Liver (tissue), 9 donors: ENCODE data around the gene PDE4D. TPM values are rescaled to one million over a fixed set of nuclear protein-coding genes. Genes with fewer than 3 reads are reported as not detected.

Experiments
- DNase-seq: peaks from one replicate; pipeline ENCODE4 v3.0.0-alpha.2; 2017; ENCODE audit warnings: low spot score
- H3K27ac ChIP-seq, 2 donors: one replicate each; pipeline ENCODE4 v1.7.0; 2013; ENCODE audit warnings: inconsistent platforms in 2 of 2, low read length in 2 of 2, control low read depth in 1 of 2, low read depth in 1 of 2, mild to moderate bottlenecking in 1 of 2
- H3K27me3 ChIP-seq, 4 donors: one replicate each; pipeline versions ENCODE4 v1.6.1 to v1.7.0; 2013; ENCODE audit warnings: low read length in 3 of 4, inconsistent platforms in 1 of 4, mild to moderate bottlenecking in 1 of 4, moderate library complexity in 1 of 4; ENCODE audit not compliant: control insufficient read depth in 4 of 4, insufficient read depth in 4 of 4
- H3K36me3 ChIP-seq, 4 donors: one replicate each; pipeline versions ENCODE4 v1.6.1 to v1.7.0; 2013; ENCODE audit warnings: low read length in 3 of 4, mild to moderate bottlenecking in 3 of 4, low read depth in 1 of 4, moderate library complexity in 1 of 4; ENCODE audit not compliant: control insufficient read depth in 4 of 4, insufficient read depth in 3 of 4
- H3K4me1 ChIP-seq, 4 donors: one replicate each; pipeline versions ENCODE4 v1.6.1 to v1.7.0; 2013; ENCODE audit warnings: low read length in 3 of 4, mild to moderate bottlenecking in 3 of 4, moderate library complexity in 1 of 4; ENCODE audit not compliant: control insufficient read depth in 4 of 4, insufficient read depth in 4 of 4
- H3K4me3 ChIP-seq, 3 donors: one replicate each; pipeline versions ENCODE4 v1.6.1 to v1.7.0; 2013; ENCODE audit warnings: low read length in 3 of 3, control low read depth in 1 of 3, low read depth in 1 of 3, mild to moderate bottlenecking in 1 of 3
- H3K9ac ChIP-seq, 2 donors: one replicate each; pipeline ENCODE4 v1.7.0; 2013; ENCODE audit warnings: low read length in 2 of 2, mild to moderate bottlenecking in 2 of 2, moderate library complexity in 2 of 2, control low read depth in 1 of 2, low read depth in 1 of 2
- H3K9me3 ChIP-seq, 4 donors: one replicate each; pipeline versions ENCODE4 v1.6.1 to v1.7.0; 2013; ENCODE audit warnings: low read length in 3 of 4; ENCODE audit not compliant: control insufficient read depth in 4 of 4
- FOXA1 ChIP-seq: IDR thresholded peaks from 2 replicates; pipeline ENCODE4 v1.6.1; 2016; ENCODE audit warnings: antibody characterized with exemption
- GABPA ChIP-seq, 2 donors: IDR thresholded peaks in 1 of 2; conservative IDR thresholded peaks in 1 of 2; 2 replicates each; pipeline ENCODE4 v1.6.1; 2016; ENCODE audit warnings: antibody characterized with exemption in 2 of 2, mild to moderate bottlenecking in 1 of 2, moderate library complexity in 1 of 2
- HNF4A ChIP-seq, 2 donors: conservative IDR thresholded peaks; 2 replicates each; pipeline ENCODE4 v1.6.1; 2016; ENCODE audit warnings: antibody characterized with exemption in 2 of 2, mild to moderate bottlenecking in 2 of 2
- JUND ChIP-seq, 2 donors: IDR thresholded peaks; 2 replicates each; pipeline ENCODE4 v1.6.1; 2016; ENCODE audit warnings: antibody characterized with exemption in 2 of 2
- NR2F2 ChIP-seq: IDR thresholded peaks from 2 replicates; pipeline ENCODE4 v1.6.1; 2016; ENCODE audit warnings: antibody characterized with exemption
- RAD21 ChIP-seq, 2 donors: IDR thresholded peaks; 2 replicates each; pipeline ENCODE4 v1.6.1; 2016; ENCODE audit warnings: antibody characterized with exemption in 2 of 2, mild to moderate bottlenecking in 2 of 2
- SP1 ChIP-seq: IDR thresholded peaks from 2 replicates; pipeline ENCODE4 v1.6.1; 2018; ENCODE audit warnings: antibody characterized with exemption, mild to moderate bottlenecking
- YY1 ChIP-seq: IDR thresholded peaks from 2 replicates; pipeline ENCODE4 v1.6.1; 2016; ENCODE audit warnings: antibody characterized with exemption, mild to moderate bottlenecking
- WGBS: extraction: QIAGEN DNeasy Blood & Tissue Kit; methylation state at CpG from one replicate; pipeline ENCODE4 v1.1.7; 2013; 5-methylcytosine and 5-hydroxymethylcytosine counted together
- polyA plus RNA-seq, 2 donors: library from polyadenylated mRNA; stranded (reverse) in 1 of 2; unstranded in 1 of 2; fragments of 200-250 nt in 1 of 2; fragments of >200 nt in 1 of 2; fragmentation: Nextera tagmentation in 1 of 2; extraction: Ambion mirVana in 1 of 2; gene quantifications; one replicate each; pipeline versions ENCODE4 v1.2.1 to v1.2.3, GENCODE V29; 2013 to 2015
- total RNA-seq, 2 donors: library from RNA; depleted of rRNA; stranded (reverse); fragments of >200 nt; gene quantifications; one replicate each; pipeline ENCODE4 v1.2.3, GENCODE V29; 2014
- TF ChIP-seq, protein P1 (sequence below): fragments of 150-350 bp; IDR thresholded peaks from 2 replicates; pipeline ENCODE4 v1.5.1; 2017; ENCODE audit warnings: improper control_type of control experiment, low read depth, low read length; ENCODE audit not compliant: missing input control
- TF ChIP-seq, protein P2 (sequence below): IDR thresholded peaks from 2 replicates; pipeline ENCODE4 v1.6.1; 2016; ENCODE audit warnings: antibody characterized with exemption, mild to moderate bottlenecking
- TF ChIP-seq, protein P3 (sequence below): IDR thresholded peaks from 2 replicates; pipeline ENCODE4 v1.6.1; 2016; ENCODE audit warnings: antibody characterized with exemption
- TF ChIP-seq, protein P4 (sequence below): IDR thresholded peaks from 2 replicates; pipeline ENCODE4 v1.6.1; 2016; ENCODE audit warnings: antibody characterized with exemption
- donor health status: healthy.
- donor health status: healthy.
- donor health status: healthy.
- donor health status: healthy.
- donor health status: healthy.

Gene PDE4D
- total and polyA plus RNA-seq, 4 donors, result 0.67 to 11.9 (median 6.5) TPM

DNA sequence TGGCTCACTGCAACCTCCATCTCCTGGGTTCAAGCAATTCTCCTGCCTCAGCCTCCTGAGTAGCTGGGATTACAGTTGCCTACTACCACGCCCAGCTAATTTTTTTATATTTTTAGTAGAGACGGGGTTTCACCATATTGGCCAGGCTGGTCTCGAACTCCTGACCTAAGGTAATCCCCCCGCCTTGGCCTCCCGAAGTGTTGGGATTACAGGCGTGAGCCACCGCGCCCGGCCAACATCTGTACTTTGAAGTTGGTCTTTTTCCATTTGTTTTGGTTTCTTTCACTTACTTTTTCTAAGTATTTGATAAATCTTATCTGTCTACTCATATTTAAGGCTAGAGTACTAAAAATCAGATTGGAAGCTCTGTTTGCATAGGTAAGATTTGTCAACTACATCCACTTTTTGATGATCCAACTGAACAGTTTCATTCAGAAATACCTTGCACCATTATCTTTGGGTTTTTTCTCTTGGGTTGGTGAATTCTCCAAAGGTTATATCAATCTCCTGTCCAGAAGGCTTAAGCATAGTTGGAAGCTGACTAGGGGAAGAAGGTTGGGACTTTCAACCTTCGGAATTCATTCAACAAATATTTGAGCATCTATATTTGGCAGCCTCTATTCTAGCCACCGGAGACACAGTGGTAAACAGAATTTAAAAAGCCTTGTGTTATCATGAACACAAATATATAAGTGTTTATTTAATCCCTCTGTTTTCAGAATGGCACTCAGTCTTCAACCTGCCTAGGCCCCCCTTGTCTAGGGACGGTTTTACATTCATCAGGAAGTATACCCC is 821.6 kb downstream of the PDE4D start:
- Histone ChIP-seq H3K4me1 (no peaks in the 10 kb centered on the region), H3K27ac (no peak overlapping the region), H3K4me3 (no peak overlapping the region), H3K27me3 (no peaks in the 10 kb centered on the region), H3K36me3 (no peaks in the 10 kb centered on the region), H3K9ac (no peak overlapping the region), H3K9me3 (no peaks in the 10 kb centered on the region)
- TF ChIP-seq, protein P1, sequence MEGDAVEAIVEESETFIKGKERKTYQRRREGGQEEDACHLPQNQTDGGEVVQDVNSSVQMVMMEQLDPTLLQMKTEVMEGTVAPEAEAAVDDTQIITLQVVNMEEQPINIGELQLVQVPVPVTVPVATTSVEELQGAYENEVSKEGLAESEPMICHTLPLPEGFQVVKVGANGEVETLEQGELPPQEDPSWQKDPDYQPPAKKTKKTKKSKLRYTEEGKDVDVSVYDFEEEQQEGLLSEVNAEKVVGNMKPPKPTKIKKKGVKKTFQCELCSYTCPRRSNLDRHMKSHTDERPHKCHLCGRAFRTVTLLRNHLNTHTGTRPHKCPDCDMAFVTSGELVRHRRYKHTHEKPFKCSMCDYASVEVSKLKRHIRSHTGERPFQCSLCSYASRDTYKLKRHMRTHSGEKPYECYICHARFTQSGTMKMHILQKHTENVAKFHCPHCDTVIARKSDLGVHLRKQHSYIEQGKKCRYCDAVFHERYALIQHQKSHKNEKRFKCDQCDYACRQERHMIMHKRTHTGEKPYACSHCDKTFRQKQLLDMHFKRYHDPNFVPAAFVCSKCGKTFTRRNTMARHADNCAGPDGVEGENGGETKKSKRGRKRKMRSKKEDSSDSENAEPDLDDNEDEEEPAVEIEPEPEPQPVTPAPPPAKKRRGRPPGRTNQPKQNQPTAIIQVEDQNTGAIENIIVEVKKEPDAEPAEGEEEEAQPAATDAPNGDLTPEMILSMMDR, result no peak
- TF ChIP-seq, protein P2, sequence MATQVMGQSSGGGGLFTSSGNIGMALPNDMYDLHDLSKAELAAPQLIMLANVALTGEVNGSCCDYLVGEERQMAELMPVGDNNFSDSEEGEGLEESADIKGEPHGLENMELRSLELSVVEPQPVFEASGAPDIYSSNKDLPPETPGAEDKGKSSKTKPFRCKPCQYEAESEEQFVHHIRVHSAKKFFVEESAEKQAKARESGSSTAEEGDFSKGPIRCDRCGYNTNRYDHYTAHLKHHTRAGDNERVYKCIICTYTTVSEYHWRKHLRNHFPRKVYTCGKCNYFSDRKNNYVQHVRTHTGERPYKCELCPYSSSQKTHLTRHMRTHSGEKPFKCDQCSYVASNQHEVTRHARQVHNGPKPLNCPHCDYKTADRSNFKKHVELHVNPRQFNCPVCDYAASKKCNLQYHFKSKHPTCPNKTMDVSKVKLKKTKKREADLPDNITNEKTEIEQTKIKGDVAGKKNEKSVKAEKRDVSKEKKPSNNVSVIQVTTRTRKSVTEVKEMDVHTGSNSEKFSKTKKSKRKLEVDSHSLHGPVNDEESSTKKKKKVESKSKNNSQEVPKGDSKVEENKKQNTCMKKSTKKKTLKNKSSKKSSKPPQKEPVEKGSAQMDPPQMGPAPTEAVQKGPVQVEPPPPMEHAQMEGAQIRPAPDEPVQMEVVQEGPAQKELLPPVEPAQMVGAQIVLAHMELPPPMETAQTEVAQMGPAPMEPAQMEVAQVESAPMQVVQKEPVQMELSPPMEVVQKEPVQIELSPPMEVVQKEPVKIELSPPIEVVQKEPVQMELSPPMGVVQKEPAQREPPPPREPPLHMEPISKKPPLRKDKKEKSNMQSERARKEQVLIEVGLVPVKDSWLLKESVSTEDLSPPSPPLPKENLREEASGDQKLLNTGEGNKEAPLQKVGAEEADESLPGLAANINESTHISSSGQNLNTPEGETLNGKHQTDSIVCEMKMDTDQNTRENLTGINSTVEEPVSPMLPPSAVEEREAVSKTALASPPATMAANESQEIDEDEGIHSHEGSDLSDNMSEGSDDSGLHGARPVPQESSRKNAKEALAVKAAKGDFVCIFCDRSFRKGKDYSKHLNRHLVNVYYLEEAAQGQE, result no peak
- TF ChIP-seq YY1 (no peak), HNF4A (conservative IDR thresholded peaks at IDR 0.05) (no peak), NR2F2 (no peak), SP1 (no peak)
- DNase-seq, result no peak
- WGBS, result 84% methylated on average over 12 of the region's 12 CpGs

DNA sequence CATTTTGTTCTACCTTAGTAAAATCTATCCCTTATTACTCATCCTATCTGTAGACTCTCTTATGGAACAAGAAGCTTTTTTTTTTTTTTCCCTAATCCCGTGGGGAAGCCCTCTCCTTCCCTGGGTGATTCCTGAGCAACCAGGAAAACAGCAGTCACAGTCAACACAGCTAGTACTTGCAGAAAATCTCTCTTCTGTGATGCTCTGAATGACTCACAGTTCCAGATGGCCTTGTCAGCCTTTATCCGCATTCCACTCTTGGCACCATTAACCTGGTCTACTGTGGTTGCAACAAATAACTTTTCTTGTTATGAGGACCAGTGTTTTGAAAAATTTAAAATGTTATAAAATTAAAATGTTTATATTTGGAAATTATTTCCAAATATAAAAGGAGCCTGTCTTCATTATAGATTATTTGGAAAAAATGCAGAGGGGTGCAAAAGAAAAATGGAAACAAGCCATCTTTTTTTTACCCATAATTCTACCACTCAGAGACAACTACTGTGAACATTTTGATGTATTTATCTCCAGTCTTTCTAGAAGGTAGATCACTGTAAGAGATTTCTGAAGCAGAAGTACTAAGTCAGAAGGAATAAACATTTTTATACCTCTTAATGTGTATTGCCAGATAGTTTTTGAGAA is 824.0 kb downstream of the PDE4D start:
- no peaks in the 10 kb centered on the region for H3K27me3 ChIP-seq
- no peak for DNase-seq

DNA sequence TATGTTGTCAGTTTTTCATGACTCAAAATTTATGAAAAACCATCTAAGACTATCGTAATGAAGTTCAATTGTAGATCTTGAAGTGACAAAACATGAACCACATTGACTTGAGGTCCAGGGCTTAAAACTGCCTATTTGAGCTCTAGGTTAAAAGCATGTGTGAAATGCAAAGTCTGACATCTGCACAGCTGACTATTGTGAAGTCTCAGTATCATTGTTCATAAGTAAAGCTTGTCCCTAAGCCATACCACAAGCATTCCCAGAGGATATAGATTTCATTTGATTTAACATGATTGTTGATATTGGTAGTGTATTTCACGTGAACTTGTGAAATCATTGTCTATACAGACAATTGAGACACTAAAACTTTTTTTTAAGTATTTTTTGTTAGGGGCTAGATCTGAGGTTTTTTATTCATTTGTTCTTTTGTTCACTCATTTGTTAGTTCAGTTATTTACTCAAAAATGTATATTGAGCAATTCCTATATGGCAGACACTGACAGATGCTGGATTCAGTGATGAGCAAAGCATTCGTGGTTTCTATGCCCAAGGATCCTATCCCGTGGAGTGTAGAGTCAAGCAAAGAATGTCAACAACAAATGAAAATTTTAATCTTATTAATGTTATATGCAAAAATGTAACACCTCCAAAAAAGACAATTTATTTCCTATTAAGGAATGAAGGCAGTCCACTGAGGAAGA is 825.4 kb downstream of the PDE4D start:
- H3K27ac ChIP-seq, result no peak overlapping the region
- H3K9me3 ChIP-seq, result no peaks in the 10 kb centered on the region
- no peaks in the 10 kb centered on the region for H3K4me1 ChIP-seq
- H3K9ac ChIP-seq, result no peak overlapping the region
- H3K27me3 ChIP-seq, result no peaks in the 10 kb centered on the region
- TF ChIP-seq, protein P3, sequence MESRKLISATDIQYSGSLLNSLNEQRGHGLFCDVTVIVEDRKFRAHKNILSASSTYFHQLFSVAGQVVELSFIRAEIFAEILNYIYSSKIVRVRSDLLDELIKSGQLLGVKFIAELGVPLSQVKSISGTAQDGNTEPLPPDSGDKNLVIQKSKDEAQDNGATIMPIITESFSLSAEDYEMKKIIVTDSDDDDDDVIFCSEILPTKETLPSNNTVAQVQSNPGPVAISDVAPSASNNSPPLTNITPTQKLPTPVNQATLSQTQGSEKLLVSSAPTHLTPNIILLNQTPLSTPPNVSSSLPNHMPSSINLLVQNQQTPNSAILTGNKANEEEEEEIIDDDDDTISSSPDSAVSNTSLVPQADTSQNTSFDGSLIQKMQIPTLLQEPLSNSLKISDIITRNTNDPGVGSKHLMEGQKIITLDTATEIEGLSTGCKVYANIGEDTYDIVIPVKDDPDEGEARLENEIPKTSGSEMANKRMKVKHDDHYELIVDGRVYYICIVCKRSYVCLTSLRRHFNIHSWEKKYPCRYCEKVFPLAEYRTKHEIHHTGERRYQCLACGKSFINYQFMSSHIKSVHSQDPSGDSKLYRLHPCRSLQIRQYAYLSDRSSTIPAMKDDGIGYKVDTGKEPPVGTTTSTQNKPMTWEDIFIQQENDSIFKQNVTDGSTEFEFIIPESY, result no peak
- TF ChIP-seq FOXA1, result no peak
- no peak for TF ChIP-seq GABPA (IDR thresholded peaks at IDR 0.05 in 1 of 2, conservative IDR thresholded peaks at IDR 0.05 in 1 of 2)
- TF ChIP-seq, protein P4, sequence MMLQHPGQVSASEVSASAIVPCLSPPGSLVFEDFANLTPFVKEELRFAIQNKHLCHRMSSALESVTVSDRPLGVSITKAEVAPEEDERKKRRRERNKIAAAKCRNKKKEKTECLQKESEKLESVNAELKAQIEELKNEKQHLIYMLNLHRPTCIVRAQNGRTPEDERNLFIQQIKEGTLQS, result no peak
- TF ChIP-seq HNF4A (conservative IDR thresholded peaks at IDR 0.05), result no peak
- TF ChIP-seq, protein P2, result no peak
- 92% methylated on average over 4 of the region's 4 CpGs for WGBS
- no peaks in the 10 kb centered on the region for H3K36me3 ChIP-seq
- DNase-seq, result no peak
- no peak overlapping the region for H3K4me3 ChIP-seq

More for the DNA sequence above, 824.0 kb downstream of the PDE4D start:
- H3K36me3 ChIP-seq, result no peaks in the 10 kb centered on the region
- no peak overlapping the region for H3K4me3 ChIP-seq
- no peaks in the 10 kb centered on the region for H3K9me3 ChIP-seq
- 84% methylated on average over 2 of the region's 2 CpGs for WGBS
- H3K27ac ChIP-seq, result no peak overlapping the region
- TF ChIP-seq SP1, result peak; percentile 7
- peak; percentile 46 to 47 for TF ChIP-seq JUND (IDR thresholded peaks at IDR 0.05)
- no peak for TF ChIP-seq RAD21 (IDR thresholded peaks at IDR 0.05)
- no peaks in the 10 kb centered on the region for H3K4me1 ChIP-seq
- H3K9ac ChIP-seq, result no peak overlapping the region
